OCI-LY1 (cell line): ENCODE measurements around the gene ATP6V1A.

Experiments
- H2AFZ ChIP-seq: fragments of 200-600 bp; sonication (generic), shearing (Covaris generic); 2 replicates; pipeline ENCODE4 v1.6.0; 2014; ENCODE audit warnings: antibody characterized with exemption, mild to moderate bottlenecking, low read length
- H3F3A ChIP-seq: fragments of 200-600 bp; sonication (generic), shearing (Covaris generic); 2 replicates; pipeline ENCODE4 v1.6.0; 2014; ENCODE audit warnings: mild to moderate bottlenecking, antibody characterized with exemption, low read length, moderate library complexity; ENCODE audit not compliant: insufficient read depth
- H3K27ac ChIP-seq: fragments of 200-600 bp; sonication (generic); 2 replicates; pipeline ENCODE4 v1.5.1; 2014; ENCODE audit warnings: low read length, mixed run types, mild to moderate bottlenecking, low read depth; ENCODE audit not compliant: poor library complexity, severe bottlenecking
- H3K27me3 ChIP-seq: fragments of 200-600 bp; sonication (generic); 2 replicates; pipeline ENCODE4 v1.6.0; 2014; ENCODE audit warnings: antibody characterized with exemption, mild to moderate bottlenecking, low read length, moderate library complexity; ENCODE audit not compliant: insufficient read depth
- H3K36me3 ChIP-seq: fragments of 200-600 bp; sonication (generic); 2 replicates; pipeline ENCODE4 v1.6.1; 2014; ENCODE audit warnings: mild to moderate bottlenecking, antibody characterized with exemption, low read length, moderate library complexity, mixed read lengths; ENCODE audit not compliant: insufficient read depth
- H3K4me1 ChIP-seq: fragments of 200-600 bp; sonication (generic); 2 replicates; pipeline ENCODE4 v1.5.1; 2014; ENCODE audit warnings: mild to moderate bottlenecking, low read length, moderate library complexity; ENCODE audit not compliant: insufficient read depth, severe bottlenecking
- H3K4me2 ChIP-seq: fragments of 200-600 bp; sonication (generic), shearing (Covaris generic); 2 replicates; pipeline ENCODE4 v1.6.1; 2014; ENCODE audit warnings: low read length
- H3K4me3 ChIP-seq: fragments of 200-600 bp; sonication (generic); 2 replicates; pipeline ENCODE4 v1.5.1; 2014; ENCODE audit warnings: low read length, low read depth, mild to moderate bottlenecking, mixed read lengths; ENCODE audit not compliant: poor library complexity, severe bottlenecking
- H3K79me2 ChIP-seq: fragments of 200-600 bp; shearing (Covaris generic); 2 replicates; pipeline ENCODE4 v1.6.1; 2016; ENCODE audit warnings: mixed run types, low read length, mixed read lengths; ENCODE audit not compliant: insufficient read depth
- H3K9ac ChIP-seq: fragments of 200-600 bp; sonication (generic), shearing (Covaris generic); 2 replicates; pipeline ENCODE4 v1.6.1; 2014; ENCODE audit warnings: mild to moderate bottlenecking, low read length, mixed read lengths
- H3K9me2 ChIP-seq: fragments of 200-600 bp; sonication (generic), shearing (Covaris generic); 2 replicates; pipeline ENCODE4 v1.6.1; 2014; ENCODE audit warnings: low read depth, mild to moderate bottlenecking, low read length, mixed read lengths
- H3K9me3 ChIP-seq: fragments of 200-600 bp; shearing (Covaris generic); 2 replicates; pipeline ENCODE4 v1.6.1; 2014; ENCODE audit warnings: low read length, mixed read lengths
- H4K20me1 ChIP-seq: fragments of 200-600 bp; sonication (generic), shearing (Covaris generic); 2 replicates; pipeline ENCODE4 v1.6.0; 2016; ENCODE audit warnings: mild to moderate bottlenecking, low read length; ENCODE audit not compliant: insufficient read depth
- CTCF ChIP-seq: fragments of 200-600 bp; sonication (generic), shearing (Covaris generic); IDR thresholded peaks from 2 replicates; pipeline ENCODE4 v1.5.1; 2017; ENCODE audit warnings: mild to moderate bottlenecking, antibody characterized with exemption, low read length, moderate library complexity, mixed read lengths
- EZH2 ChIP-seq: fragments of 200-600 bp; sonication (generic), shearing (Covaris generic); IDR thresholded peaks from 2 replicates; pipeline ENCODE4 v1.8.0; 2017; ENCODE audit warnings: borderline replicate concordance, mixed run types, mild to moderate bottlenecking, antibody characterized with exemption, low read length, moderate library complexity, mixed read lengths

ATP6V1A gene

GRCh38 chr3:113746548-113747282 lies at the start of gene ATP6V1A:
TSS of gene ATP6V1A (plus strand) at chr3:113747035. CDS start at chr3:113778754, 31,719 bp downstream.
- no peaks in the 10 kb centered on the region for H3K9me3 ChIP-seq
- H3K36me3 ChIP-seq = peaks cover 13% of the 10 kb centered on the region; the same call in 1 of the 2 replicates
- H4K20me1 ChIP-seq = no peaks in the 10 kb centered on the region
- H3K4me1 ChIP-seq = peaks cover 57% of the 10 kb centered on the region
- no peaks in the 10 kb centered on the region for H3K27me3 ChIP-seq
- H3K79me2 ChIP-seq = peaks cover 86% of the 10 kb centered on the region
- H3K9me2 ChIP-seq = no peaks in the 10 kb centered on the region
- TF ChIP-seq EZH2 (no peak), CTCF (no peak)
- peak within 1 kb of the TSS; percentile 93 for H3K4me2 ChIP-seq
- 0 out of 2 replicates have a peak within 1 kb of the TSS, but pooled peaks have one; percentile 38 for H2AFZ ChIP-seq
- H3K4me3 ChIP-seq = peak within 1 kb of the TSS; percentile 98
- peak within 1 kb of the TSS; percentile 98 for H3K9ac ChIP-seq
- H3K27ac ChIP-seq = peak within 1 kb of the TSS; percentile 98
- H3F3A ChIP-seq = no peaks in the 10 kb centered on the region

GRCh38 chr3:113697500-113698090 lies 49.2 kb upstream of the ATP6V1A start:
- Histone ChIP-seq H4K20me1 (no peaks in the 10 kb centered on the region), H3F3A (no peaks in the 10 kb centered on the region), H3K27me3 (no peaks in the 10 kb centered on the region), H3K4me3 (peak overlapping the region; percentile 79), H3K9ac (peak overlapping the region; percentile 87), H3K27ac (peak overlapping the region; percentile 60), H3K36me3 (no peaks in the 10 kb centered on the region), H3K79me2 (no peaks in the 10 kb centered on the region), H3K4me1 (peaks cover 40% of the 10 kb centered on the region), H3K9me2 (no peaks in the 10 kb centered on the region), H3K9me3 (no peaks in the 10 kb centered on the region), H2AFZ (no peak overlapping the region), H3K4me2 (peak overlapping the region; percentile 97)
- TF ChIP-seq CTCF (no peak), EZH2 (no peak)

GRCh38 chr3:113698213-113698742 lies 48.6 kb upstream of the ATP6V1A start:
- Histone ChIP-seq H3K4me1 (peaks cover 40% of the 10 kb centered on the region), H3K4me2 (peak overlapping the region; percentile 97), H4K20me1 (no peaks in the 10 kb centered on the region), H3K9me3 (no peaks in the 10 kb centered on the region), H3F3A (no peaks in the 10 kb centered on the region), H3K27ac (no peak overlapping the region), H2AFZ (no peak overlapping the region), H3K36me3 (no peaks in the 10 kb centered on the region), H3K9ac (no peak overlapping the region; the same call in 1 of the 2 replicates), H3K9me2 (no peaks in the 10 kb centered on the region), H3K4me3 (peak overlapping the region; percentile 79), H3K79me2 (no peaks in the 10 kb centered on the region), H3K27me3 (no peaks in the 10 kb centered on the region)
- TF ChIP-seq EZH2 = no peak
- no peak for TF ChIP-seq CTCF
